Ecto neural progenitor cell (in vitro differentiated cells): ENCODE measurements around the gene CCNY.

ENCODE experiments used
- DNase-seq: peaks from one replicate; pipeline ENCODE4 v3.0.0-alpha.2; 2018; ENCODE audit warnings: low spot score

The CCNY gene

GRCh38 chr10:35427543-35427942, 91.2 kb downstream of the CCNY start:
- no peak for DNase-seq

- DNase-seq, result no peak
Measured at GRCh38 chr10:35428521-35428920, 92.2 kb downstream of the CCNY start.

GRCh38 chr10:35432781-35433338, 96.6 kb downstream of the CCNY start:
- DNase-seq, result no peak

GRCh38 chr10:35433851-35434426, 97.6 kb downstream of the CCNY start:
- no peak for DNase-seq

- no peak for DNase-seq
Measured at GRCh38 chr10:35434533-35434932, 98.2 kb downstream of the CCNY start.

- no peak for DNase-seq
Measured at GRCh38 chr10:35435824-35436223, 99.5 kb downstream of the CCNY start.

GRCh38 chr10:35437829-35438228, 101.5 kb downstream of the CCNY start:
- DNase-seq, result no peak

GRCh38 chr10:35438718-35439571, 102.6 kb downstream of the CCNY start:
- DNase-seq, result no peak

GRCh38 chr10:35440016-35440415, 103.7 kb downstream of the CCNY start:
- DNase-seq, result no peak

- no peak for DNase-seq
Measured at GRCh38 chr10:35442028-35442427, 105.7 kb downstream of the CCNY start.

- DNase-seq, result no peak
Measured at GRCh38 chr10:35442592-35442991, 106.3 kb downstream of the CCNY start.

- no peak for DNase-seq
Measured at GRCh38 chr10:35443858-35444257, 107.5 kb downstream of the CCNY start.

GRCh38 chr10:35445150-35445884, 109.0 kb downstream of the CCNY start:
- DNase-seq, result no peak

- no peak for DNase-seq
Measured at GRCh38 chr10:35446439-35446838, 110.1 kb downstream of the CCNY start.

GRCh38 chr10:35447693-35448407, 111.5 kb downstream of the CCNY start:
- DNase-seq, result no peak

- DNase-seq, result no peak
Measured at GRCh38 chr10:35448687-35449662, 112.7 kb downstream of the CCNY start.

- DNase-seq, result no peak
Measured at GRCh38 chr10:35449944-35450343, 113.6 kb downstream of the CCNY start.

- no peak for DNase-seq
Measured at GRCh38 chr10:35451151-35452016, 115.1 kb downstream of the CCNY start.

GRCh38 chr10:35452171-35452570, 115.9 kb downstream of the CCNY start:
- no peak for DNase-seq

- no peak for DNase-seq
Measured at GRCh38 chr10:35452847-35453246, 116.5 kb downstream of the CCNY start.
